ENCODE measurements around the gene B4GALNT2. TPM values are rescaled to one million over a fixed set of nuclear protein-coding genes. Genes with fewer than 3 reads are reported as not detected.
"Not testable (repeated sequence)": the region's sequence is repeated elsewhere in the genome, so short reads cannot be mapped to it uniquely, and the experiment has no call there.

Gene B4GALNT2
- total and polyA plus RNA-seq, 2 donors (not counting 3 experiments of a cell fraction or from before 2014, with no cell fraction given): 0.11 TPM; not detected in 1

DNA sequence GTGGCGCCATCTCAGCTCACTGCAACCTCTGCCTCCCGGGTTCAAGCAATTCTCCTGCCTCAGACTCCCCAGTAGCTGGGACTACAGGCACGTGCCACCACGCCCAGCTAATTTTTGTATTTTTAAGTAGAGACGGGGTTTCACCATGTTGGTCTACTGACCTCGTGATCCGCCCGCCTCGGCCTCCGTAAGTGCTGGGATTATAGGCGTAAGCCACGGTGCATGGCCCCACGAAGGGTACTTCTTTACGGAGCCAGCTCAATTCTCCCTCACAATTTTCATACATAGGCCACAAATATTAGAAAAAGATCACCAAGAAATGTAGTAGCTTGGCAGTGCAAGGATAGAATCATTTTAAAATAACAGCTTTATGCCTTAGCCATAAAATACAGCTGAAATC, 29.2 kb upstream of the B4GALNT2 start:
- H3K27me3 ChIP-seq (ENCODE audit: control insufficient read depth in 2 of 2, insufficient read depth in 2 of 2, low read length in 2 of 2); H3K4me2 ChIP-seq (ENCODE audit: insufficient read depth, low read length); H3K27ac ChIP-seq (ENCODE audit: insufficient read depth, low read depth, low read length); H2AFZ ChIP-seq (ENCODE audit: low read depth, low read length); H3K4me1 ChIP-seq (ENCODE audit: control insufficient read depth, extremely low read depth, insufficient read depth, low read length); H3K9ac ChIP-seq (replicated peaks; ENCODE audit: extremely low read depth, insufficient read depth, low read length); FAIRE-seq; H3K79me2 ChIP-seq (ENCODE audit: control insufficient read depth, insufficient read depth, low read length); H4K20me1 ChIP-seq (replicated peaks; ENCODE audit: control insufficient read depth, extremely low read depth, insufficient read depth, low read length); H3K9me3 ChIP-seq (replicated peaks; ENCODE audit: control insufficient read depth, insufficient read depth, low read length); BruUV-seq (replicated peaks); H3K9me1 ChIP-seq (replicated peaks; ENCODE audit: control insufficient read depth, extremely low read depth, insufficient read depth, low read length); intact Hi-C loops (cut with micrococcal nuclease); DNase-seq (ENCODE audit: low read depth, low spot score); dilution Hi-C loops (cut with MboI; ENCODE audit: extremely low pct_ligation_motif_present, low sequenced_read_pairs); H3K36me3 ChIP-seq (ENCODE audit: control insufficient read depth in 2 of 2, extremely low read depth in 1 of 2, insufficient read depth in 2 of 2, low read length in 2 of 2); POLR2A ChIA-PET; H3K4me3 ChIP-seq (replicated peaks in 1 of 3; ENCODE audit: insufficient read depth in 1 of 3, low read depth in 1 of 3, low read length in 3 of 3): not testable (repeated sequence)
- CTCF ChIA-PET: interaction anchor here (1.6 kb wide), 1 partner anchor 187 kb away, joined by 6 read pairs; no protein-coding TSS in a partner anchor

DNA sequence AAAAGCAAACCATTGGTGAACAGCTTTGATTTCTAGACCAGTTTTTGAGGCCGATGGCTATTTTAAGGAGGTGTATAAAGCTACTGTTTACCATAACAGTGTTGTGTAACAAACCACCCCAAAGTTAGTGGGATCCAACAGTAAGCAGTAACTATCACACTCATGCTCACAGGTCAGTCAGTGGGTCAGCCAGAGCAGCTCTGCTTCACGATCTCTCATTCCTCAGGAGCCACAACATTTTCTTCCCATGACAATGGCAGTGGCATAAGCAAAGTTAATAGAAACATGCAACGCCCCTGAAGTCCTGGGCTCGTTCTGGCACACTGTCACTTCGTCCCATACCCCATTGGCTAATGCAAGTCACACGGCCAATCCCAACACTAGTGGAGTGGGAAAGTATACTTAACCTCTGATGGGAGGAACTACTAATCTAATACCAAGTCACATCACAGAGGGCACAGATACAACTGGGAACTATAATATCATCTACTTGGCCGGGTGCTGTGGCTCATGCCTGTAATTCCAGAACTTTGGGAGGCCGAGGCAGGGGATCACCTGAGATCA, 28.0 kb upstream of the B4GALNT2 start:
- peaks cover 2% of the 10 kb centered on the region for H3K4me1 ChIP-seq (ENCODE audit: control insufficient read depth, extremely low read depth, insufficient read depth, low read length)
- DNase-seq (ENCODE audit: low read depth, low spot score) (no peak), FAIRE-seq (no peak)
- H3K36me3 ChIP-seq (ENCODE audit: control insufficient read depth in 2 of 2, extremely low read depth in 1 of 2, insufficient read depth in 2 of 2, low read length in 2 of 2): no peaks in the 10 kb centered on the region
- TF ChIP-seq MYC (IDR thresholded peaks at IDR 0.05; ENCODE audit: low read depth, low read length) (no peak), EZH2 (IDR thresholded peaks at IDR 0.05; ENCODE audit: borderline replicate concordance, low read depth, low read length, severe bottlenecking) (no peak), POLR2A (IDR thresholded peaks at IDR 0.05; ENCODE audit: low read depth, low read length) (no peak), JUN (IDR thresholded peaks at IDR 0.05; ENCODE audit: borderline replicate concordance, insufficient read depth, insufficient read length, low read depth) (no peak), GATA2 (IDR thresholded peaks at IDR 0.05; ENCODE audit: insufficient read depth, insufficient read length, low read depth, low read length) (no peak), CTCF (IDR thresholded peaks at IDR 0.05; ENCODE audit: extremely low read depth in 1 of 2, insufficient read depth in 1 of 2, low read depth in 1 of 2, low read length in 2 of 2) (no peak), FOS (IDR thresholded peaks at IDR 0.05; ENCODE audit: borderline replicate concordance, insufficient read depth, low read length) (no peak)
- TF ChIP-seq, protein P1, sequence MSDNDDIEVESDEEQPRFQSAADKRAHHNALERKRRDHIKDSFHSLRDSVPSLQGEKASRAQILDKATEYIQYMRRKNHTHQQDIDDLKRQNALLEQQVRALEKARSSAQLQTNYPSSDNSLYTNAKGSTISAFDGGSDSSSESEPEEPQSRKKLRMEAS (IDR thresholded peaks at IDR 0.05; ENCODE audit: insufficient read depth, insufficient read length): no peak
- H3K4me2 ChIP-seq (ENCODE audit: insufficient read depth, low read length): no peak overlapping the region
- no peak overlapping the region for H3K4me3 ChIP-seq (replicated peaks in 1 of 3; ENCODE audit: insufficient read depth in 1 of 3, low read depth in 1 of 3, low read length in 3 of 3)
- no peaks in the 10 kb centered on the region for H3K9me1 ChIP-seq (replicated peaks; ENCODE audit: control insufficient read depth, extremely low read depth, insufficient read depth, low read length)
- H3K79me2 ChIP-seq (ENCODE audit: control insufficient read depth, insufficient read depth, low read length): no peaks in the 10 kb centered on the region
- no peak overlapping the region for H2AFZ ChIP-seq (ENCODE audit: low read depth, low read length)
- no peak overlapping the region for H3K27ac ChIP-seq (ENCODE audit: insufficient read depth, low read depth, low read length)
- no peak overlapping the region for H3K9ac ChIP-seq (replicated peaks; ENCODE audit: extremely low read depth, insufficient read depth, low read length)
- no peaks in the 10 kb centered on the region for H4K20me1 ChIP-seq (replicated peaks; ENCODE audit: control insufficient read depth, extremely low read depth, insufficient read depth, low read length)
- dilution Hi-C loops (cut with MboI; ENCODE audit: extremely low pct_ligation_motif_present, low sequenced_read_pairs) (no loop called here), intact Hi-C loops (cut with micrococcal nuclease) (no loop called here)
- POLR2A ChIA-PET: no interaction called here
- H3K9me3 ChIP-seq (replicated peaks; ENCODE audit: control insufficient read depth, insufficient read depth, low read length): no peaks in the 10 kb centered on the region
- no TSS peak for BruUV-seq (replicated peaks)
- CTCF ChIA-PET: interaction anchor here (0.8 to 1.6 kb wide), 3 partner anchors 9 to 186 kb away, joined by 3 to 6 read pairs (median 4); no protein-coding TSS in a partner anchor
- H3K27me3 ChIP-seq (ENCODE audit: control insufficient read depth in 2 of 2, insufficient read depth in 2 of 2, low read length in 2 of 2): no peaks in the 10 kb centered on the region

Data from endothelial cell of umbilical vein (primary cell).